Lower leg skin (tissue), 4 donors: Measurements from ENCODE around the gene SCN2A. TPM values are rescaled to one million over a fixed set of nuclear protein-coding genes. Genes with fewer than 3 reads are reported as not detected.

Experiments
- DNase-seq, 2 donors: peaks; one replicate each; pipeline ENCODE4 v3.0.0-alpha.2; 2019; ENCODE audit warnings: low spot score in 2 of 2
- H3K4me3 ChIP-seq: fragments of 200-600 bp; sonication (generic); 2 replicates; pipeline ENCODE4 v1.5.1; 2017; ENCODE audit warnings: mild to moderate bottlenecking, low read depth; ENCODE audit not compliant: poor library complexity, severe bottlenecking
- POLR2A ChIP-seq, 2 donors: fragments of 450-650 bp; IDR thresholded peaks; one replicate each; pipeline ENCODE4 v1.6.1; 2016 to 2017; ENCODE audit warnings: antibody characterized with exemption in 2 of 2, mild to moderate bottlenecking in 1 of 2, moderate library complexity in 1 of 2
- WGBS, 2 donors: methylation state at CpG; one replicate each; pipeline ENCODE4 v1.1.5; 2018; 5-methylcytosine and 5-hydroxymethylcytosine counted together
- intact Hi-C: fragments of 100-400 bp; cut with DNase I; formaldehyde crosslinking; loops from one replicate; pipeline ENCODE4 v1.15.0; 2023; ENCODE audit warnings: low total_unique reads
- total RNA-seq, 4 donors: library from RNA; depleted of rRNA; stranded (reverse); fragments of >200 nt; gene quantifications; one replicate each; pipeline ENCODE4 v1.1.0, GENCODE V29; 2016
- TF ChIP-seq, protein P1 (sequence below), 3 donors: fragments of 450-650 bp; IDR thresholded peaks; one replicate each; pipeline ENCODE4 v1.5.1; 2016; ENCODE audit warnings: antibody characterized with exemption in 3 of 3, mild to moderate bottlenecking in 3 of 3, moderate library complexity in 2 of 3

The SCN2A gene
- total RNA-seq, 4 donors from 2014 or later = 0.03 to 0.29 (median 0.04) TPM; not detected in 1

DNA sequence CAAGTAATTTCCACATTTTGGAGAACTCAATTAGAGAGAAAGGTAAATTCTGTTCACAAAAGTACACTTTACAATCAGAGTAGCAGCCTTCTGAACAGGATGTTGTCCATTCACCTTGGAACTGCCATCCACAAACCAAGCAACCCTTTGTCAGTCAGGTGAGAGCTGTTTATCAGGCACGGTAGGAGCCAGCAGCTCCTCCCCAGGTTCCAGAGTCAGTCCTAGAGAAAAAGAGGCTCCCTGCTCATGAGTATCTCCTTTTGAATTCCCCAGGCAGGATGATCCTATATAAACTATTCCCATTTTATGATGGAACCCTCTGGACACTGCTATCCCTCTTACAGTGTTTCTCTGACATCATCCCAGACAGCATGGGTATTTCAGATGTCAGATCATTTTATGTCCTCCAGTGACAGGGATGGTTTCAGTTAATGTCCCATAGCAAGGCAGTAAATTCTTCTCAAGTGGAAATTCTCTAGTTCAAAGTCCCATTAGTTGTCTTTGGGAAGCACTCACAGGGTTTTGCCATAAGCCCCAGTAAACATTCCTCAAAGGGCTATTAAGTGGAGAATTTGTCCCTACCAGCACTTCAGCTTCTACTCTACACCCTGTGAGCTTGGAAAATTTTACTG, 195.8 kb downstream of the SCN2A start:
- TF ChIP-seq POLR2A (IDR thresholded peaks at IDR 0.05) = no peak
- TF ChIP-seq, protein P1, sequence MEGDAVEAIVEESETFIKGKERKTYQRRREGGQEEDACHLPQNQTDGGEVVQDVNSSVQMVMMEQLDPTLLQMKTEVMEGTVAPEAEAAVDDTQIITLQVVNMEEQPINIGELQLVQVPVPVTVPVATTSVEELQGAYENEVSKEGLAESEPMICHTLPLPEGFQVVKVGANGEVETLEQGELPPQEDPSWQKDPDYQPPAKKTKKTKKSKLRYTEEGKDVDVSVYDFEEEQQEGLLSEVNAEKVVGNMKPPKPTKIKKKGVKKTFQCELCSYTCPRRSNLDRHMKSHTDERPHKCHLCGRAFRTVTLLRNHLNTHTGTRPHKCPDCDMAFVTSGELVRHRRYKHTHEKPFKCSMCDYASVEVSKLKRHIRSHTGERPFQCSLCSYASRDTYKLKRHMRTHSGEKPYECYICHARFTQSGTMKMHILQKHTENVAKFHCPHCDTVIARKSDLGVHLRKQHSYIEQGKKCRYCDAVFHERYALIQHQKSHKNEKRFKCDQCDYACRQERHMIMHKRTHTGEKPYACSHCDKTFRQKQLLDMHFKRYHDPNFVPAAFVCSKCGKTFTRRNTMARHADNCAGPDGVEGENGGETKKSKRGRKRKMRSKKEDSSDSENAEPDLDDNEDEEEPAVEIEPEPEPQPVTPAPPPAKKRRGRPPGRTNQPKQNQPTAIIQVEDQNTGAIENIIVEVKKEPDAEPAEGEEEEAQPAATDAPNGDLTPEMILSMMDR (IDR thresholded peaks at IDR 0.05) = no peak
- WGBS, 2 donors = 80 to 94% methylated on average over 1 of the region's 1 CpG
- DNase-seq = no peak
- H3K4me3 ChIP-seq = no peak overlapping the region
- intact Hi-C loops = no loop called here

DNA sequence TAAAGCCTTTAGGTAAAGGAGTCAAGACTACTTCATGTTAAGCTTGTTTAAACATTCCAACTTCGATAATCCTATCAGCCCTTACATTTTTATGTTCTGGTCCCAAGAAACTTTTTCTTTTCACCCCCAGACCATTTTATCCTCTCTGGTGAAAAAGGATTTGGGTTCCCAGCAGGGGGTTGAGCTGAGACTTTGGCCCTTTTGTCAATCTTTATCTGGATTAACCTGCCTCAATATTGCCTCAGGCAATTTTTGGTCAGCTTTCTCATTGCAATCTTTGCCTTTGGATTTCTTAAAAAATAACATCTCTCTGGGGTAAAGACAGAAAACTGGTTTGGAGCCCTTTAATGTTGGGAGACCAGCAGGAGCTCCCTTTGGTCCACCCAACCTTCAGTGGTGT, 196.4 kb downstream of the SCN2A start:
- no peak for DNase-seq
- TF ChIP-seq POLR2A (IDR thresholded peaks at IDR 0.05) = no peak
- TF ChIP-seq, protein P1 (IDR thresholded peaks at IDR 0.05) = no peak
- 74% methylated on average over 1 of the region's 1 CpG for WGBS, 2 donors
- intact Hi-C loops = no loop called here
- no peak overlapping the region for H3K4me3 ChIP-seq

DNA sequence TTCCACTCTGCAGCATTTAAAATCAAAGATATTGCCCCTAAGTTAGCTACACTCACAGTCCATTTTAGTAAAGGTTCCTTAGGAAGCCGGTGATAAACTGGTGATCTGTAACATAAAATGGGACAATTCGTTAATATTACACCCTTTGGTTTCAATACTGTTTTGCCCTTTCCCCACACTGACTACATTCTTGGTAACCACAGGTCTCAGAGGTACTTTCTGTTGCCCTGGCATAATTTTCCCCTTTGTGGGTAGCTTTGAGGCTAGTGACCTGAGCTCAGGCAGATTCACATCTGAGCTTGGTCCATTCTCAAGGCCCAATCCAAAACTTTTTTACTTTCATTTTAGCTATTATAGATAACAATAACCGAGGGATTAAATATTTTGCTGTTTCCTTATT, 197.3 kb downstream of the SCN2A start:
- H3K4me3 ChIP-seq = no peak overlapping the region
- WGBS, 2 donors = 91% methylated on average over 3 of the region's 3 CpGs
- DNase-seq = no peak
- intact Hi-C loops = no loop called here
- no peak for TF ChIP-seq POLR2A (IDR thresholded peaks at IDR 0.05)
- TF ChIP-seq, protein P1 (IDR thresholded peaks at IDR 0.05) = no peak

DNA sequence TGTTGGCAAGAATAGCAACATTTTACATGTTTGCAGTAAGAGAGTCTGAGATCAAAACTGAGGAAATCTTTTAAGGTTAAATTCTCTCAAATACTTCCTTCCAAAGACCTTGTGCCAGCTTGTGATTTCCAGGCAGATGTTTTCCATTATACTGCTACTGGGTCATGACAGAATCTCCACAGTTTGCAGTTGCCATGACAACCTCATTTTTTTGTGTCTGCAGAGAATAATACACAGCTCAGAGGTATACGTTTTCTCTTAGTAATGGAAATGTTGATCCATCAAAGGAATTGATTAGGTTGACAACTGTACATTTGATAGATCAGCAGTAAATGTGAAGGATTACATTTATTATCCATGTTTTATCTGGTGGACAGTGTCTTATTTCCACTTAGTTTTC, 201.2 kb downstream of the SCN2A start:
- DNase-seq = no peak
- 5 to 10% methylated on average over 1 of the region's 1 CpG for WGBS, 2 donors
- H3K4me3 ChIP-seq = no peak overlapping the region
- TF ChIP-seq, protein P1 (IDR thresholded peaks at IDR 0.05) = no peak
- TF ChIP-seq POLR2A (IDR thresholded peaks at IDR 0.05) = no peak
- intact Hi-C loops = no loop called here

Other genes with a start within 250 kb of the SCN2A start
- under 1 TPM; 0.11 to 0.78 (median 0.26) TPM for gene SCN3A, start 35.4 kb upstream of the SCN2A start, total RNA-seq
- gene CSRNP3, start 230.3 kb downstream of the SCN2A start, total RNA-seq = 10 to 100 TPM in 1 of 4 donors, 1 to 10 TPM in 2, under 1 TPM in 1; 0.91 to 14.1 (median 1.7) TPM